GM12874 (cell line): ENCODE data around the gene HCLS1.

Source experiments
- TF ChIP-seq, protein P1 (sequence below): IDR thresholded peaks from 2 replicates; pipeline ENCODE4 v1.5.1; 2011; ENCODE audit warnings: low read depth, mild to moderate bottlenecking, control low read depth, low read length, moderate library complexity; ENCODE audit not compliant: insufficient read depth

Gene HCLS1

DNA sequence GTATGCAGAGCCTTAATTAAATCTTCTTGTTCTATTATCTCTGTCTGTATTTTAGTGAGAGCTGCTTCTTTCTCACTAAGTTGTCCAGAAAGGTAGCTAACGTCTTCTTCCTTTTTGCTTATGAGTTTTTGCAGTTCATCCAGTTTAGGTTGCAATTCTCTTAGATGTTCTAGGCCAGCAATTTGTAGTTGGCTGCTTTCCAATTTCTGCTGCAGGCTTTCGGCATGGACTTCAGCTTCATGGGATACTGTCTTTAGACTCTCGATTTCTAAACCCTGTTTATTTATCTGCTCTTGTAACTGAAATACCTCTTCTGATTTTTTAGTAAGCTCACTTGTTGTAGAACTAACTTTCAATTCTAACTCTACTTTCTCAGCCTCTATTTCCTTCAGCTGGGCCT is 35.5 kb upstream of the HCLS1 start:
- TF ChIP-seq, protein P1, sequence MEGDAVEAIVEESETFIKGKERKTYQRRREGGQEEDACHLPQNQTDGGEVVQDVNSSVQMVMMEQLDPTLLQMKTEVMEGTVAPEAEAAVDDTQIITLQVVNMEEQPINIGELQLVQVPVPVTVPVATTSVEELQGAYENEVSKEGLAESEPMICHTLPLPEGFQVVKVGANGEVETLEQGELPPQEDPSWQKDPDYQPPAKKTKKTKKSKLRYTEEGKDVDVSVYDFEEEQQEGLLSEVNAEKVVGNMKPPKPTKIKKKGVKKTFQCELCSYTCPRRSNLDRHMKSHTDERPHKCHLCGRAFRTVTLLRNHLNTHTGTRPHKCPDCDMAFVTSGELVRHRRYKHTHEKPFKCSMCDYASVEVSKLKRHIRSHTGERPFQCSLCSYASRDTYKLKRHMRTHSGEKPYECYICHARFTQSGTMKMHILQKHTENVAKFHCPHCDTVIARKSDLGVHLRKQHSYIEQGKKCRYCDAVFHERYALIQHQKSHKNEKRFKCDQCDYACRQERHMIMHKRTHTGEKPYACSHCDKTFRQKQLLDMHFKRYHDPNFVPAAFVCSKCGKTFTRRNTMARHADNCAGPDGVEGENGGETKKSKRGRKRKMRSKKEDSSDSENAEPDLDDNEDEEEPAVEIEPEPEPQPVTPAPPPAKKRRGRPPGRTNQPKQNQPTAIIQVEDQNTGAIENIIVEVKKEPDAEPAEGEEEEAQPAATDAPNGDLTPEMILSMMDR: no peak

DNA sequence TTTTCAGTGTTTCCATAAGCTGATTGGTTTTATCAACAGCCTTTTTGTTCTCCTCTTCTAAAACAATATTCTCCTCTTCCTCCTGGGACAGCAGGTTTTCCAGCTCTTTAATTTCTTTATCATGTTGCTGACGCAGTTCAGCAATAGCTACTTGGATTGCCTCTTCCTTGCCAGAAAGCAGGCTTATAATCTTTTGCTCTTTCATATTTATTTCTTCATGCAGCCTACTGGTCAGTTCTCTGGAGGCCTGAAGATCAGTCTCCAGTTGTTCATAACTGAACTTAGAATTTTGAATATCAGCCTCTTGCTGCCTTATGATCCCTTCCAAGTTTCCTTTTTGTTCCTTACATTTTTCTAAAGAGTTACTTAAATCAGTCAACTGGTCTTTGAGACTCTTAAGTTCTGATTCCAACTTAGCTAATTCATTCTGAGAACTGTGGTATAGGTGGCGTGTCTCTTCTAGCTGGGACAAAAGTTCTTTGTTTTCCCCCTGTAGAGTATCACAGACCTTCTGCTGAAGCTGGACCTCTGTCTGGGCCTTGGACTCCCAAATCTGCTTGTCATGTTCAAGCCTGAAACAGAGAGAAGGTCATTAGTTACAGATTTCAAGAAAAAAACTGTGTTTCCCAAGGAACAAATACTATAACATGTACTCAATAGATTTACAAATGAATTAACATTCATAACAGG is 31.5 kb upstream of the HCLS1 start:
- TF ChIP-seq, protein P1: no peak

DNA sequence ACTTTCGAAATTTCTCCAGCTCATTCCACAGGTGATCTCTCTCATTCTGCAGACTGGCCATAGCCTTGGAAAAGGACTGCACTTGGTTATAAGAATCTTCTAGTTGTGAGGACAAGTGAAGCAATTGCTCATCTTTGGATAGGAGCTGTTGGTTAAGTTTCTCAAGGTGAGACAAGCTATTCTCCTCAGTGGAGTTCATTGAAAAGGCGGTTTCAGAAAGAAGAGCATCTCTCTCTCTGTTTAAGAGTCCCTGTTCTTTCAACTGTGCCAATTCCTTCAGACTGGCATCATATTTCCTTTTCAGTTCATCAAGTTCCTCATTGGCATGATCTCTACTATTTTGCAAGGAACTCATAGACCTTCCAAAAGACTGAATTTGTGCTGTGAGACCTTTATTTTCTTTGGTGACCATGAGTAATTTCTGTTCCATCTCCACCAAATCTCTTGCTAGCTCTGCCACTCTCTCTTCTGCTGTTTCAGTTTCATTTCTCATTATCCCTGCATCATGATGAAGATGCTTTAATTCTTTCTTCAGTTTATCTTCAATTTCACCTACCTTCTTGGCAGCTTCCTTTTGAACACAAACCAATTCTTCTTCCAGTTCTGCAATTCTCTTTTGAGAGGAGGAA is 30.2 kb upstream of the HCLS1 start:
- TF ChIP-seq, protein P1: no peak

DNA sequence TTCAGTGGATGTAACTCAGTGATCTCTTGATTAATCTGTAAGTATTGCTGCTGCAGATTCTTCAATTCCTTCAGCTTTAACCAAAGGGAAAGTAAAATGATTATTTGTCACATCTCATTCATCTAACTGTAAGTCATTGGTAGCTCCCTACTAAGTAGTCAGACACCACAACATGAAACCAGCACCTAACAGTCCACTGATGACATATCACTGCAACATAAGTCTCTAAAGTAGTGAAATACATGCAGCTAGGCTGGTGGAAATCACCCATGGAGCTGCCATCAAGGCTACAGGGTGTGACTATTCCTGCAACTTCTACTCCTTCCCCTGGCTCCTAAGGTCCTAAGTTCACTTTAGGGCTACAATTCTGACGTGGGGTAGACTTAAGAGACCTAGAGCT is 21.1 kb upstream of the HCLS1 start:
- TF ChIP-seq, protein P1: no peak

DNA sequence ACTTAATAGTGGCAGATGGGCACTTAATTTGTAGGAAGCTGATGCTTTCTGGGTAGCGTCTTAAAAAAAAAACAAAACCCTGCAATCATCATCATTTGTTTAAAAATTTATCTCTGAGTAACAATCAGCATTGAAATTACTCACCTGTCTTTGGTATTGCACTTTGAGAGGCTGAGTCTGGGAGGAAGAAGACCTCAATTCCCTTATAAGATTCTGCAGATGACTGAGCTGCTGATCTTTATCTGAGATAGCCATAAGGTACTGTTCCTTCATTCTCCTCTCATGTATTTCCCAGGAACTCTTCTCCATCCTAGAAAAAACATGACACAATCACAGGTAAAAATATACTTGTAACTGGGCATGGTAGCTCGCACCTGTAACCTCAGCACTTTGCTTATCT is 16.4 kb upstream of the HCLS1 start:
- TF ChIP-seq, protein P1: no peak

DNA sequence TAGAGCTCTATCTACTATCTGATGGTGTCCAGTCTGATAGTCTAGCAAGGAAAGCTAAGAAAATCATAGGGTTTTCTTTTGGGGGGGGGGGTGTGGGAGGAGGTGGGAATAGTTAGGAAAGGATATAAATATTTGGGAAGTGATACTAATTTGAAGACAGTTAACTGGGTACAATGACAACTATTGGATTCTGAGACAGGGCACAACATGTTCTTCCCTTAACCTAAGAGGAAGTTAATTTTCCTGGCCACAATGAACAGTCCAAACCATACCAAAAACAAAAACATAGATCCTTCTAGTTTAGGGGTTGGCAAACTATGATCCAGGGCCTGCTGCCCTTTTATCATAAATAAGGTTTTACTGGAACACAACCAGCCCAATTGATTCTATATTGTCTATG is 10.0 kb upstream of the HCLS1 start:
- TF ChIP-seq, protein P1: no peak

DNA sequence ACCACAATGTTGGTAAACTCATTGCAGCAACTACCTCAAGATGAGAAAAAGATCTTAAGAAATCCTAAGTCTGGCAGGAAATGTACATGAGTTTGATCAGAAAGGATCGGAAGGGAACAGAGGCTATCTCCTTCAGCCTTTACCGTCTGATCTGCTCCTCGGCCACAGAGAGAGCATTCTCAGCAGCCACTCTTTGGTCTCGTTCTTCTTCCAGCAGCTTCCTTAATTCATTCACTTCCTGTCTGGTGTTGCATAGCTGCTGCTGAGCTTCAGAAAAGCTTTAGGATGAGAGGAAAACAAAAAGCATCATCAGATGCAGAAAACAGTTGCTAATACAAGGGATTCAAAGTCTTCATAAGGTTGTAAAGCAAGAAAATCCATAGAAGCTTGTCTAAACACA is 6.6 kb upstream of the HCLS1 start:
- TF ChIP-seq, protein P1: no peak
